Left forelimb (tissue), 1 donor: ENCODE results near the gene STAC.
"Not testable (repeated sequence)": the region's sequence is repeated elsewhere in the genome, so short reads cannot be mapped to it uniquely, and the experiment has no call there.

Source experiments
- DNase-seq: peaks from one replicate; pipeline ENCODE4 v3.0.0-alpha.2; 2018; ENCODE audit warnings: low spot score

STAC gene

DNA sequence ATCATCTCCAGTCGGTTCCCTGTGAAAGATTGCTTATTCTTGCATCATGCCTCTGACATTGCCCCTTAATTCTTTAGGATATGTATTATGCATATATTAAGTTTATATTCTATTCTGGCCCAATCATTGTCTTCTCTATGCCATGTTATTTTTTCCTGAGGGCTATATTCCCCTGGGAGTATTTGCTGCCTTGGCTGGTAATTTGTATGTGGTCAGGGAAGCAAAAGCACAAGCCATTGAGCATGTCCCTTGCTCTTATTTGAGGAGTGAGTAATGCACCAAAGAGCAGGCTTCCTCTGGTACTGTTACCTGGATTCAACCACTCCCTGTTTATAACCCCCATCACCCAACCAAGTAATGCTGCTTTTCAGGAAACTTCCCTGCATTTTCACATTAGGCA lies 36.3 kb downstream of the STAC start:
- DNase-seq = no peak

DNA sequence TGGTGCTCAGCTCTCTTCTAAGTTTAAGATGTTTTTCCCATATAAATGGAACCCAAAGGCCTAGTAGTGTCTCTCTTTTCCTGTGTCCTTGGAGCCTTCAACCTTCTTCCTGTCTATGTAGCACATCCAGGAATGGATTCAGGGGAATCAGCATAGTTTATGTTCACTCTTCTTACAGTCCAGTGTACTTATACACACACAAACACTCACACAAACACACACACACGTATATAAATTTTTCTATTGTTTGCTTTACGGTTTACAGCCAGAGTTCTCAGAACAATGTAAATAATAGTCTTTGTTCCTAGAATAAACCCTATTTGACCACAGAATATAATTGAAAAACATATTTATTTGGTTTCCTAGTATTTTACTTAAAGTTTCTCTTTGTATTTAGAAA lies 36.9 kb downstream of the STAC start:
- DNase-seq = no peak

- DNase-seq = no peak
Observed at GRCh38 chr3:36418296-36418695, 38.0 kb downstream of the STAC start.

DNA sequence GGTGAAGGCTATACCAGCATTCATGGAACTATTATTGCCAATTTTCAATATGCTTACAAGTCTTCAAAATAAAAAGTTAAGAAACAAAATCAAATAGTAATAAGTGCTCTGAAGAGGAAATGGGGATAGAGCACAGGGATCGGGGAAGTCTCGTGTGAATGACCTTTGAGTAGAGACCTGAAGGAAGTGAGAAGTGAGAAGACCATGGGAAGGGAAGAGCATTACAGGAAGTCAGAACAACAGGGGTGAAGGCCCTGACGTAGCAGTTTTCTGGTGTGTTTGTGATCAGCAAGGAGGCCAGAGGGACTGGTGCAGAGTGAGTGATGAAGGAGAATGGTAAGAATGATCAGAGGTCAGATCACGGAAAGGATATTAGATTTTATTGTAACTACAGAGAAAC lies 48.1 kb downstream of the STAC start:
- no peak for DNase-seq

DNA sequence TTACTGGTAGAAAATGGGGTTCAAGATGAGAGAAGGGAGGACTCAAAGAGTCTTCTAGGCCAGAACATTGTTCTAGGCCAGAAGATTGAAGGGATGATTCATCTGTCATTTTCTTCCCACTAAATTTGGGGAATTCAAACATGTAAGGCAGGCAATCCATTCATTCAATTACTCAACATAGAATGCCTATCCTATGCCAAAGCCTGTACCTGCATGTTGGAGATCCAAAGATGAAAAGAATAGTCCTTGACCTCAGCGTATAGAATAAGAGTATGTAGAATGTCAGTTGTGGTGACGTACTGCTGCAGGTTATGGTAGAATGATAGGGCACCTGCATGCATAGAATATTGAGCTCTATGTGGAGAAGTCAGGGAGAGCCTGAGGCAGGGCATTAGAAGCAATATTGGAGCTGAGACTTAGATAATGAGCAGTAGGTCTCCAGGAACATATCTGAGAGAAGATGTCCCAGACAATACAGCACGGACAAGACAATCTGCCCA lies 49.7 kb downstream of the STAC start:
- DNase-seq = no peak

- DNase-seq = no peak
Observed at GRCh38 chr3:36433511-36433910, 53.2 kb downstream of the STAC start.

- no peak for DNase-seq
Observed at GRCh38 chr3:36434687-36435426, 54.6 kb downstream of the STAC start.

- DNase-seq = no peak
Observed at GRCh38 chr3:36443028-36443686, 62.9 kb downstream of the STAC start.

- DNase-seq = no peak
Observed at GRCh38 chr3:36444909-36445308, 64.6 kb downstream of the STAC start.

DNA sequence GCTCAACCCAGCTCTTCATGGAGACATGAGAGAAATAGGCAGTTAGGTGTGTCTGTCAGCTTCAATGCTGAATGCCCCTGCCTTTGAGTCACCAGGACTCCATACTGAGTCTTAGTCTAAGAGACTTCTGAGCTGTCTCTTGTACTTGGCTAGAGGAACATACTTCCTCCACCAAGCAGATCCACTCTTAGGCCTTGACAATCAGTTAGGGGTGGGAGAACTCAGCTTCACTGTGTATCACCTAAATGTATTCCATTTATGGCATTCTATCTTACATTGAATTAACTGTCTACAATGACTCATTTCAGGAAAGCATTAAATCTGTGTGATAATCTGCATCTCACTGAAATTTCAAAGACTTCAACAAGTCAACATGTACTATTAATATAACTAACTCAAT lies 66.0 kb downstream of the STAC start:
- DNase-seq = no peak

- DNase-seq = no peak
Observed at GRCh38 chr3:36447061-36447460, 66.8 kb downstream of the STAC start.

DNA sequence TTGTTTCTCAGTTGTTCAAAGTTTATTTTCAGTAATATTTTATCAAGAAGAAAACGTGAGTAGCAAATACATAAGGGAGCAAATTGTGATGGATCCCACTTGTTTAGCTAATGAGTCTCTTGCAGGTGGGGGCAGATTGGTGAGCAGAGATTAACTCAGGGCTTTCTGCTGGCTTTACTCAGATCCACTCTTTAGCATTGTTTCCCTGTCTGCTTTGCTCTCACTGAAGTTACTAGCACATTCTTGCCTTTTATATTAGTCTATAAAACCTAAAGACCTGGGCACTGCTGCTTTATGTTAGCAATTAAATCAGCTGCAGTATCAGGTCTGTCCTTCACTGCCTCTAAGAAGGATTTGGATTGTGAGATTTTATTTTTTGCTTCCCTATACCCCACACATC lies 71.5 kb downstream of the STAC start:
- no peak for DNase-seq

DNA sequence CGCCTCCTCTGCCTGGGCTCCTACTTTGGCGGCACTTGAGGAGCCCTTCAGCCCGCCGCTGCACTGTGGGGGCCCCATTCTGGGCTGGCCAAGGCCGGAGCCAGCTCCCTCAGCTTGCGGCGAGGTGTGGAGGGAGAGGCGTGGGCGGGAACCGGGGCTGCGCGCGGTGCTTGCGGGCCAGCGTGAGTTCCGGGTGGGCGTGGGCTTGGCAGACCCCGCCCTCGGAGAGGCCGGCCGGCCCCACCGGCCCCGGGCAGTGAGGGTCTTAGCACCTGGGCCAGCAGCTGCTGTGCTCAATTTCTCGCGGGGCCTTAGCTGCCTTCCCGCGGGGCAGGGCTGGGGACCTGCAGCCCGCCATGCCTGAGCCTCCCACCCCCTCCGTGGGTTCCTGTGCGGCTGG lies 72.9 kb downstream of the STAC start:
- not testable (repeated sequence) for DNase-seq

DNA sequence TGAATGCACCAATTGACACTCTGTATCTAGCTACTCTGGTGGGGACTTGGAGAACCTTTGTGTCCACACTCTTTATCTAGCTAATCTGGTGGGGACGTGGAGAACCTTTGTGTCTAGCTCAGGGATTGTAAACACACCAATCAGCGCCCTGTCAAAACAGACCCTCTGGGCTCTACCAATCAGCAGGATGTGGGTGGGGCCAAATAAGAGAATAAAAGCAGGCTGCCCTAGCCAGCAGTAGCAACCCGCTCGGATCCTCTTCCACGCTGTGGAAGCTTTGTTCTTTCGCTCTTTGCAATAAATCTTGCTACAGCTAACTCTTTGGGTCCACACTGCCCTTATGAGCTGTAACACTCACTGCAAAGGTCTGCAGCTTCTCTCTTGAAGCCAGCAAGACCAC lies 73.6 kb downstream of the STAC start:
- DNase-seq = not testable (repeated sequence)

DNA sequence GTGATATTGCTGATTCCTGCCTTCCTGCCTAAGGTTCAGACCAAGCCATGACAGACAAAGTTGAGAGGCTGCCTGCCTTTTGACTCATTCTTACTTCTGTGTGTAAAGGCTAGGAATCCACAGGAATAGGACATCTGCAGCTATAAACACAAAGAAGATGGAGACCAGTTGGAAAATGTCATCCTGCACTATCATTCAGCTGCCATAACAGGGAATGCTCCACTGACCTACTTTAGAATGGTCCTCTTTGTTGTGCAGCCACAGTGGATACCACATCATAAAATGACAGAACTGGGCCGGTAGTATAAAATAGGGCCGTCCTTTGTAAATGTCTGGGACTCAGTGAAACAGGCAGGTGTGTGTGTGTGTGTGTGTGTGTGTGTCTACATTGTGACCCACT lies 75.1 kb downstream of the STAC start:
- DNase-seq = no peak

DNA sequence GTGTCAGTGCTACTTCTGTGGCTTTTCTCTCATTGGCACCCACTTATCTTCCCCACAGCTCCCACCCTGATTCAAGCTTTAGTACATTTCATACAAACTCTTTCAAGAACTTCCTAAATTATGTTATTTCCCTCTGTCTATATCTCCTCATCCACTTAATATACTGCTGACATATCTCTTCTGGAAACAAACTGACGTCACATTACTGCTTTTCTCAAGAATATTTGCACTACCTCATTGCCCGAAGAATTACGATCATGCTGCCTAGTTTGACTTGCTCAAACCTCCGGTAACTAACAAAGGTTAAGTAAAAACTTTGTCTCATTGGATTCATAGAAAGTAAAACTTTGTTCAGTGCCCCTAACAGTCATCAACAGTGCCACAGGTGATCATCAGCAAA lies 76.5 kb downstream of the STAC start:
- no peak for DNase-seq

- no peak for DNase-seq
Observed at GRCh38 chr3:36457667-36458066, 77.4 kb downstream of the STAC start.

DNA sequence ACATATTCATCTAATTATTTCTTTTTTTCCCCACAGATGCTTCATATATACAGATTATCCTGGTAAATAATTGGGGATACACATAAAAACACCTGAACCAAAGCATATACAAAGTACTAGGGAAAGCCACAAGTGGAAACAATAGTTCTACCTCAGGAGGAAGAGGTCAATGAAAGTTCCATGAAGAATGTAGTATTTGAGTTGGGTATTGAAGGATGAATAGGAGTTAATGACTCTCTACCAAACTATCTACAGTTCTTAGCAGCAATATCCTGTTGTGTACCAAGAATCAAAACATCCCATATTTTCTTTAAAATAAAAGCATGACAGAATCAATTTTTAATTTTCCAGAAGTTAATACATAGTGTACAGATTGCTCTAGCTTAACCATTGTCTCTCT lies 78.9 kb downstream of the STAC start:
- DNase-seq = no peak

DNA sequence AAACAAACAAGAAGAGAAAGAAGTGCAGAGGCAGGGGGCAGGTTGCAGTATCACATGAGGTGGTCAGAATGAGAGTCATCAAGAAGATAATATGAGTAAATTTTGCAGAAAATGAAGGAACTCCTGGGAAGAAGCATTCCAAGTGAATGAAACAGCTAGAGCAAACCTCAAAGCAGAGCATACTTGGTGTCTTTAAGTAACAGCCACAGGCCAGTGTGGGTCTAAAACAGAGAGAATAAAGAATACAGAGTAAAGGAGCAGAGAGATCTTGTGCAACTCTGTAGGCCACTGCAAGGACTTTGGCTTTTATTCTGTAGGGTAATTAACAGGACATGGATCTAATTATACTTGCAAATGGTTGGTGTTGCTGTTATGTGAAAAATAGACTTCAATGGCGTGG lies 81.3 kb downstream of the STAC start:
- DNase-seq = no peak

- not testable (repeated sequence) for DNase-seq
Observed at GRCh38 chr3:36472045-36472444, 91.7 kb downstream of the STAC start.

GRCh38 chr3:36475558-36475957 lies 95.3 kb downstream of the STAC start:
- DNase-seq = no peak

DNA sequence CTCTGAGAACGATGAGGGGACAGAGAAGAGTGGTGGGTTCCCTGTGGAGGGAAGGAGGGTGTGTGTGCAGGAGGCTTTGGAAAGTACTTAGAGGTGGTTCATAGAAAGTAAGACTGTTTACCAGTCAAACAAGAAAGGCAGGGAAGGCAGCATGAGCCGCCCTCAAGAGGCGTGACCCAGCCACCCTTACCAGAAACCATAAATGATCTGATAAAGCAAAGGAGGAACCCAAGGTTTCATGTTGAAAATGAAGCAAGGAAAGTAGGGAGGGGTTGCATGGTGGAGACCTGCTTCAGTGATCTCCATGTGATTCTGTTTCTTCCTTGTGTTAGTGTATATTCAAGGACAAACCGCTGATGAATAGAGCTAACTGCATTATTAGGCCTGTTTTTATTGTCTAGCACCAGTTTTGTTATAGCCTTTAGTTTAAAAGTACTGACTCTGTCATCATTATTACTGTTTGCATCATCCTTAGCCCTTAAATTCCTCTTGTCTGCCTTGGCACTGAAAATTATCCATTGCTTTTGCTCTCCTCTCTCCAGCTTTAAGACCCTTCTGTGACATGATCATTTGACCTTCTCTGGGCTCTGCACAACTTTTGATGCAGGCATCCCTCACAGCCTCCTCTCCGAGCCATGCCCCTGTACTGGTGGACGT lies 96.1 kb downstream of the STAC start:
- no peak for DNase-seq

GRCh38 chr3:36477655-36478054 lies 97.4 kb downstream of the STAC start:
- no peak for DNase-seq
